Frontal cortex (tissue), 4 donors: ENCODE measurements around the gene NEDD4L. TPM values are rescaled to one million over a fixed set of nuclear protein-coding genes. Genes with fewer than 3 reads are reported as not detected.
"Not testable (repeated sequence)": the region's sequence is repeated elsewhere in the genome, so short reads cannot be mapped to it uniquely, and the experiment has no call there.

ENCODE experiments used
- DNase-seq, 2 donors: peaks; one replicate each; pipeline ENCODE4 v3.0.0; 2012; ENCODE audit warnings: low spot score in 2 of 2
- FAIRE-seq: peaks from 2 replicates; lab custom pipeline; 2012; peaks lifted over from hg19 to GRCh38; lab: Jason Lieb, UNC
- total RNA-seq: library from RNA; depleted of rRNA; stranded (reverse); fragments of >200 nt; gene quantifications from one replicate; pipeline ENCODE4 v1.2.3, GENCODE V29; 2014
- donor health status: control.
- donor health status: control.
- donor health status: control.

NEDD4L gene
- total RNA-seq, 1 donor from 2014 or later = 108 TPM

DNA sequence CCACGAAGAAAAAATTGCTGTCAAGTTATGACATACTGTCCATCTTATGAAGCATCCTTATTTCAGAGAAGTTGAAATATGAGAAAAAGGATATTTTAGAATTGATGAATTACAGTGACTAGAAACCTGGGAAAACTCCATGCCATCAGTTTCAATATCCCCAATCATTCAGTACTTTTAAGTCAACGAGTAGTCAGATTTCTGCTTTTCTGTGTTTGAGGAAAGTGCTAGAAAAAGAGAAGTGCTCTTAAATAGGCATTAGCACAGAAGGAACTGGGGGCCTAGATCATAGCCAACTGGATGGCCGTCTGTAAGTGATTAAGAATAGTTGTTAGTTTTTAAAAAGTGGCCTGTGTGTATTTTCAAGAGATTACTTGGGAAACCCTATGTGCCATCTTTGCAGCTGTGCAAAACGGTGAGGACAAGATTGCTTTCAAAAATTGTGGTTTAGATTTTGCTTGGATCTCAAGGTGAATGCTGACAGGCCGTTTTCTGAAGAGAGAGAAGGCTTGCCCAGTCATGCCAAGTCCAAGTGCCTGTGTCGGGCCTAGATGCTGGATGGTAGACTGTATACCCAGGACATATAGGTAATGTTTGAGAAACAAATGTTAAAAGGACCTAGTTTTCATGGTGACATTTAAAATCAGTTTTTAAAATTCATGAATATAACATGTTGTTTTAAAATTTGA lies 5.1 kb downstream of the NEDD4L start:
- FAIRE-seq (no peak), DNase-seq (no peak)

DNA sequence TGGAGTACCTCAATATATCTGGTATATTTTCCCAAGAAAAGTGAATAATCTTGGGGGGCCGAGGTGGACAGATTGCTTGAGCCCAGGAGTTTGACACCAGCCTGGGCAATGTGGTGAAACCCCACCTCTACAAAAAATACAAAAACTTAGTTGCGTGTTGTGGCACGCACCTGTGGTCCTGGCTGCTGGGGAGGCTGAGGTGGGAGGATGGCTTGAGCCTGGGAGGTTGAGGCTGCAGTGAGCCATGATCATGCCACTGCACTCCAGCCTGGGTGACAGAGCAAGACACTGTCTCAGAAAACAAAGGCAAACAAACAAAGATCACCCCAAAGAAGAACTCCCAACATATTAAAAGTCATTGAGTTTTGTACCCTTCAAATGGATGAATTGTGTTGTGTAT lies 6.9 kb downstream of the NEDD4L start:
- DNase-seq, FAIRE-seq: not testable (repeated sequence)

DNA sequence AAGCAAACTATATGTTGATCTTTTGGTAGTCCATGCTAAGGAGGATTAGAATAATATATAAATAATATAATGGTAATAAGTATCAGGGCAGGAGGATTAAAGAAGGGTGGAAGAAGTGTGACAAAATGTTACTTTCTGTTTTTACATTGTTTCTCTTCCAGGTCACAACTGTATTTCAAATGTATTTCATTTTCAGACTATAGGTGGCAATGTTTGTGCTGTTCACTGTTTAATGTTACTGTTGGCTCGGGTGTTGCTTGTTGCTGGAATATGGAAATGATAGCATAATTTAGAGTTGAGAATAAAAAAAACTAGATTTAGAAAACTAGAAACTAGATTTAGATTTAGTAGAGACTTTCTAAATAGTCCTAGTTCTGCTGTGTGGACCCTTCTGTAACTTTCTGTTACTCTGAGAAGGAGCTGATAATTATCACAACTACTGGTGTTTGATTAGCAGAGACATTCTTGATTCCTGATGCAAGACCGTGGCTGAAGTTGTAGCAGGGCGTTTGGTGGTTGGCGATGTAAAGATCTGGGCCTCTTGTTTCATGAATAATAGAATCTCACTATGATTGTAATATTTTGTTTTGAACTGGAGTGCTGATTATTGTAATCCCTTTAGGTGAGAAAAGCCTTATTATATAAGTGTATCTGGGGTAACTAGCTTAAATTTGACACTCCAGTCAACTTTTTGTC lies 7.9 kb downstream of the NEDD4L start:
- DNase-seq (no peak), FAIRE-seq (no peak)

DNA sequence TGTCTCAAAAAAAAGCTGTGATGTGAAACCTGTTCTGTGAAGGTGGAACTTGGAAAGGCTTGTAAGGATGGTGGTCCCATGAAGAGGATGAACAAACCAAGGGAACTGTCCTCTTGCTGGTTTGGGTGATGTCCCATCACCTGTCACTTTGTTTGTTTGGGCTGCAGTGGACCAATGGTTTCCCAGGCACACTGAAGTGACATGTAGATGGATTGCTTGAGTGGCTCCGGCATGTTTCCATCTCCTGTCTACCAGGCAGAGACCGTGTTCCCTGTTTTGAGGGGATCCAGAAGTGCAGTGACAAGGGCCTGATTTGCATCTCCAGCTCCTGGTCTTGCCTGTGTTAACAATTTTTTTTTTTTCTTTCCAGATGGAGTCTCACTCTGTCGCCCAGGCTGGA lies 8.9 kb downstream of the NEDD4L start:
- DNase-seq = no peak
- no peak for FAIRE-seq

DNA sequence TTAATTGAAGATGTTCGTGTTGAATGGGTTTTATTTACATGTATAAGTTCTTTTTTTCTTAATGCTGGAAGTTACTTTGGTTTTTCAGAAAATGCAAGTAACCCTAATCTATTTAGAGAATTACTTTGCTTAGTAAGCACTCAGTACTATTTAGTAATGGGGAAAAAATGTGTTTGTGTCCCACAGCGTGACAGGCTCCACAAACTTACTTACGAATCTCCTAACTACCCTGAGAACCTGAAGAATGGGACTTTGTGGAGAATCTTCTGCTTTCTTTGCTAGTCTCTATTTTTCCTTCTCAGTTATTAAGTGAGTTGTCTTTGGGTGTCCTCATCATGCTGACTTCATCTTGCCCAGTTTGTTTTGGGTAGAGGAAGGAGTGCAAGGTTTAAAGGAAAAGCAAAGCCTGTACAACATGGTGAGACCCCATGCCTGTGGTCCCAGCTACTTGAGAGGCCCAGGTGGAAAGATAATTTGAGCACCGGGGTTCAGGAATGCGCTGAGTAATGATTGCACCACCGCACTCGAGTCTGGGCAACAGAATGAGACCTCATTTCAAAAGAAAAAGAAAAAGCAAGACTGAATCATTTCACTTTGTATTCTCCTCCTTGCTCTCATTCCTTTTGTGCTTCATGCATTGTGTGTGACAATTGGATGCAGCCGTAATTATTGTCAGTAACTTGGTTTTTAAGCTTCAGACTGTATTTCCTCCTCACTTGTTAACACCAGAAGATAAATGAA lies 10.2 kb downstream of the NEDD4L start:
- DNase-seq = no peak

DNA sequence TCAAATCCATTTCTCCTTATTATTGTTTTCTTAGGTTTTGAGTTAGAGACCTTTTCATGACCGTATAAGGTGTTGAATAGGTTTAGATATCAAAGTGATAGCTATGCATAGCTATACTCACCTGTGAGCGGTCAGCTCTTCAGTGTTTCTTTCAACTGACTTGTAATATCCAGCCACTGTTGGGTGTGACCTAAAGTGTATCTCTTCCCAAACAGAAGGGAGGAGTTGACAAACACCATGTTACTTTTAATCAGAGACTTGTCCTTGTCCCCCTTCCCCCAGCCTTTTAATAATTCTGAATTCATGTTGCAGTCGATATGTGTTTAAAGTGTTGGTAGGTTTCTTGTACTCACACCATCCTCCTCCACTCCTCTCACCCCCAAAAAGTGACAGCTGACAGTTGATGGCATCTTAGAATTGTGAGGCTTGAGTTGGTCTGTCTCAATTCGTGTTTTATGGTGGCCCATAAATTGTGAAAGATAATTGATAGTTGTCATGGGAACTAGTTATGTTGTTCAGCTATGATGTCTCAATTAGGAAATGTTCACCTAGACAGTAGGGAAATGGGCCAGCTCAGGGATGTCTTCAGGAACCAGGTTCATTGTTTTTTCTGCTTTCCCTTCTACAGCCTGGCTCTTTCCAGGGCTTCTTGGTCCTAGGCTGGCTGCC lies 12.0 kb downstream of the NEDD4L start:
- FAIRE-seq (no peak), DNase-seq (no peak)

More for the DNA sequence above, 10.2 kb downstream of the NEDD4L start:
- FAIRE-seq = no peak

DNA sequence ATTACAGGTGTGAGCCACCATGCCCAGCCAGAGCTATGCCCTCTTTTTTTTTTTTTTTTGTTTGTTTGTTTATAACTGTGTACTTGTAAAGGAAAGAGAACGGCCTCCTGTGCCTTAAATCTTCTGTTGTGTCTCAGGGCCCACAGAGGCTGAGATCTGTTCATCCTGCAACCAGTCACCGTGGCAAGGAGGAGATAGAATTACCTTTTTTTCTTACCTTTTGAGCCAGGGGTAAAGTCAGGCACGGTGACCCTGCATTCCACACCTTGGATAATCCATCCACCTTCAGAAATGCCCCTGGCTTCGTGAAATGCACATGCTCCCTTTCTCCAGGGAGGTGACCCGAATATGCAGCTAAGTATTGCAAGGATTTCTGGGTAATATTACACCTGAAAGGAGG lies 12.8 kb downstream of the NEDD4L start:
- FAIRE-seq (no peak), DNase-seq (no peak)

DNA sequence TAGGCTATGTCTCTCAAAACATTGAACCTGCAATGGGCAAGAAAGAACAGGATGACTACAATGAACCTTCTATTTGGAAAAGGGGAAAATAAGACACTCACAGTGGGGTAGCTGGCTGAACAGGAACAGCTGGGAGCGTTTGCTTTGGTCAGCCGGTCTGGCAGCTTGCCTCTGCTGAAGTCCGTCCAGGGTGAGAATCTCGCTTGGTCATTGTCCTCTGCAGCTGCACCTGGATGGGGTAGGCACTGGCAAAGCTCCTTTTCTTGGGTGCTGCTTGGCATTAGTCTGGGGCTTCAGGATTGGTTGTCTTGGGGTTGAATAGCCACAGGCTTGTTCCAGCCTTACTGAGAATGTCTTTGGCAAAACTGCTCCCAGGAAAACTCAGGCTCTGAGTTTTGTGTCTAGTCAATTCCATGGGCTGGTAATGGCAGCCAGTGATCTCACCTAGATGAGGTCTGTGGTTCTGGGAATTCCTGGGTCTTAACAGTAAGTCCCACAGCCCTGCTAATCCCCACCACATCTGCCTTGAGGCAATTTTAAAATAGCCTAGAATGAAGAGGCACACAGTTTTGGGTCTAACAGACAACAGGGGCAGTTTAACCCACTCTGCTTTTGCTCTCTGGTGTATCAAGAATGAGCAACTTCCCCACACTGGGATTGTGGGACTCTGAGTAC lies 13.4 kb downstream of the NEDD4L start:
- FAIRE-seq (no peak), DNase-seq (no peak)

DNA sequence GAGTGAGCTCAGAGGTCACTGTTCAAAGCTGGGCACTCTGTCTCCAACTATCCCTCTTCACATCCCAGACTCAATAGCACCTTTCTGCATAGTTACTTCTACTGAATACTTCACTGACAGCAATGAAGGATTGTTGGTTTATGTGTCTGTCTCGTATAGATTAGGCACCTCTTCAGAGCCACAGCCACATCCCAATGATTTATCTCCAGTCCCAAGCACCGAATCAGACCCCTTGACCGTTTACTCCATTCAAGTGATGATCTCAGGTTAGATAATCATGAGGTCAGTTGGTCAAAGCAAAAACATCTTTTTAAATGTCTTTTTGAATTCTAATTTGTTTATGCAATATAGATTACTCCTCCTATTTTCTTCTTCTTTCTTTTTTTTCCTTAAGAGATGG lies 14.7 kb downstream of the NEDD4L start:
- no peak for DNase-seq
- no peak for FAIRE-seq

DNA sequence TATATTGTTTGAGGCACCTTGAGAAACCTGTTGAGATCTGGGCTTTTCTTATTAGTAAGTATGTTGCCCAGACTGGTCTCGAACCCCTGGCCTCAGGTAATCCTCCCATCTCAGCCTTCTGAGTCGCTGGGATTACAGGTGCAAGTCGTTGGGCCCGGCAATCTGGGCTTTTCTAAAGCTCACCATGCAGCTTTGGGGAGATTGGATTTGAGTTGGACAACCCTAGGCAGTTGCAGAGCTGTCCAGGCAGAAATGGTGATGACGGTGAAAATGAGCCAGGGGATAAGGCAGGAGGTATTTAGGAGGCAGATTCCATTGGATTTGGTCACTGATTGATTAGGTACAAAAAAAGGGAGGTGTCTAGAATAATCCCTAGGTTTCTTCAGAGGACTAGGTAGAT lies 16.2 kb downstream of the NEDD4L start:
- no peak for FAIRE-seq
- DNase-seq = no peak

DNA sequence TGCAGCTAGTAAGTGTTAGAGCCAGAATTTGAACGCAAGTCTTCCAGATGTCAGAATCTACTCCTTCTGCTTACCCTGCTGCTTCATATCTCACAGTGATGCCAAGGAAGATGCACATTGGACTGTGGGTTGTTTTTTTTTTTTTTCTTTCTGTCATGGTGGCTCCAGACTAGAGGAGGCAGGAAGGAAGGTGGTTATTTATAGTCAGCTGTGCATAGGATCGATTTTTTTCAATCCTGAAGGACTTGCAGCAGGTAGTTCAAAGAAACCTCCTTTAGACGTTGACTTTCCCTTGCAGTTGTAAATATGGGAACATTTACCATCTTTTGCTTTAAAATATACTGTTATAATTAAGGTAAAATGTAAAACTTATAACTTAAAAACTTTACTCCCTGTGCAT lies 17.3 kb downstream of the NEDD4L start:
- FAIRE-seq = no peak
- DNase-seq = no peak

DNA sequence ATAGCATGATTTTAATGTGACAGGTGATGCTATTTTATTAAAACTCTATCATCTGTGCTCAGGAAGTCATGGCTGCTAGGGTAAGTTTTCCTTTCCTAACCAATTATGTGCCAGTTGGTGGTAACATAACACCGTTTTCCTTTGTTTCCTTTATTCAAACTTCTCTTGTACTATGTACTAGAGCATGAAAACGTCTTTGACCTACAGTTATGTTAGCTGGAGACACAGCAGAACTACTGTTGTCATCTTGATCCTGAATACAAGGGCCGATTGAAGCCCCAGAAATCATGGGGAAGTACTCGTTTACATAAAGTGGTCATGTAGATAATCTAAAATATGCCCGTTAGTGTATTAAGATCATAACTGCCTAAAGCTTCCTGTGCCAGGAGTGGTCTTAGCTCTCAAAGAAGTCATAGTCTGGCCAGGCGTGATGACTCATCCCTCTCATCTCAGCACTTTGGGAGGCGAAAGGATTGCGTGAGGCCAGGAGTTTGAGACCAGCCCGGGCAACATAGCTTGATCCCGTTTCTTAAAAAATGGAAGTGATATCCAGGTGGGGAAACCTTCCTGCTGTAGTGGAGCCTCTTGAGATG lies 20.5 kb downstream of the NEDD4L start:
- DNase-seq (no peak), FAIRE-seq (no peak)

DNA sequence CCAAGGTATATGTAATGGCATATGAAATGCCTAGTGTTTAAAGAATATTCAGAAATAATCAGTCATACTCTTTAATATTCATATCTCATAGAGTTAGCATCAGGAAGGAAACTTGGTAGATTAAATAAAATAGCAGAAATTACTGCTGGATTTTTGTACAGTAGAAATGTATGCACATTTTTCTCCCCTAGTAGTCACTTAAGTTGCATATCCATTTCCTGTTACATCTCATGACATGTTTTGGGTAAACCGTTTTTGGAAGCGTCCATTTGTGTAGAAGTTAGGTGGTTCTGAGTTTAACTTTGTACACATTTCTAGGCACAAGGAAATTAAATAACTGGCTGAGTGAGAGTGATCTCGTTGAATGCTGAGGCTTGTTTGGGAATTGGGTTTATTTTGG lies 21.9 kb downstream of the NEDD4L start:
- no peak for DNase-seq
- FAIRE-seq = no peak

DNA sequence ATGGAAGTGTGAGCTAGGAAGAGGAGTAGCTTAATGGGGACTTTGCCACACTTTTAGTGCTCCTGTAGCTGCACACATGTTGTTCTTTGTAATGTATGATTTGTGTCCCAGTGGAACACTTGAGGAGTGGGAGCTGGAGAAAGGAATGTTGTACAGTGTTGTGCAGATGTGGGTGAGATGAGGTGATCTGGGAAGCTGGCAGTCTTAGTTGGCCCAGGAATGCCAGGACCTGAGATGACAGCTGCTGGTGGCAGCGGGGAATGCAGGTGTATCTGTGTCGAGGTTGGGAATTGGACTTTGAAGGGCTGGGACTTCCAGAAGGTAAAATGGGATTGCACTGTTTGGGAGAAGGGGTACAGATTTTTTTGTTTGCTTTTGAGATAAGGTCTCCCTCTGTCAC lies 23.6 kb downstream of the NEDD4L start:
- DNase-seq (no peak), FAIRE-seq (no peak)

DNA sequence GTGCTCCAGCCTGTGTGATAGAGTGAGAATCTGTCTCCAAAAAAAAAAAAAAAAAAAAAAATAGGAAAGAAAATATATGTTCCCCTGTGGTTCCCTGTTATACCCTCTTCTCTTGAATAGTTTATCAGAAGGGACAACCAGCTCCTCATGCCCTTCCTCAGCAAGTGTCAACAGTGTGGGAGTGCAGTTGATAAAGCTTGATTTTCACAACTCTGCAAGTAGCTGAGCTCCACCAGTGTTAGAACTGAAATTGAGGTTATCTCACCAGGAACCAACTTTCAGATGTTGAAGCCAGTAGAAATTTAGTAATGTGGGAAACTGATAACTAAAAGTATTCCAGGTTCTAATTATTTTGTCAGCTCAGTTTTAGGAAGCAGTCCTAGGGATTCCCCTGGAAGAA lies 25.1 kb downstream of the NEDD4L start:
- DNase-seq (no peak), FAIRE-seq (no peak)

DNA sequence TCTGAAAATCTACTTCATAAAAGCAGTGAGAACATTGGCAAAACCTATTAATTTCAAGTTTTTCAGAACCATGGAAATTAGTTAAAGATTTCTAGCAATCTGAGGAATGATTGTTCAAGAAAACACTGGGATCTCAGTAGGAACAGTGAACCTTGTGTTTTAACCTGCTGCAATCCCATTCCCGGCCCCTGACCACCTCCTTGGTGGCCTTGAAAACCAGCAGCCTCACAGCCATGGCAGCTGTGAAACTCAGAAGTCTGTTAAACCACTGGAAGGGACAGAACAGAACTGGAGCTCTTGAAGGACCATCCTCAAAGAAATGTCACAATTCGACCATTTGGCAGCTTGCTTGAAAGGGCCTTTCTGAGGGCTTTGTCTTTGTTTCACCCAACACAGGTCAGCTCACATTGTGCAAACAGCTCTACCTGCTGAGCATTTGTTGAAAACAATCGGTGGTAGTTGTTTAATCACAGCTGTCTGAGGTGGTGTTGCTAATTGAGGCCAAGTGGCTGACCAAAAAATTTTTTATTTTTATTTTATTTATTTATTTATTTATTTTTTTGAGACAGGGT lies 25.8 kb downstream of the NEDD4L start:
- FAIRE-seq (no peak), DNase-seq (no peak)

DNA sequence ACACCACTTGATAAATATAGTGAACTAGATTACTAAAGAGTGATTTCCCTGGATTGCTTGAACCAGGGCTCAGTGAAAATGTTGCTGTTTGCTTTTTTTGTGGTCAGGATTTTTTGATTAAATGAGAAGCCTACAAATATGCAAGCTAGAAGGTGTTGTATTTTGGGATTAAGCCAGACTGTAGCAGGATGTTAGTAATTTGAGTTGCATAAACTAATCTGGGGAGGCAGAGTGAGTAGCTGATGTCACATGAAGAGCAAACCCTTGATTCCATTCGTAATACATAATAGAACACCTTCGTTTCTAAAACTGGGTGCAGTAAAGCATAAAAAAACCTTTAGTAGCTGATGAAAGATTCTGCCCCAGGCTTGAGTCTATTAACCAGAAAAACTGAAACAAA lies 32.0 kb downstream of the NEDD4L start:
- no peak for FAIRE-seq
- no peak for DNase-seq

DNA sequence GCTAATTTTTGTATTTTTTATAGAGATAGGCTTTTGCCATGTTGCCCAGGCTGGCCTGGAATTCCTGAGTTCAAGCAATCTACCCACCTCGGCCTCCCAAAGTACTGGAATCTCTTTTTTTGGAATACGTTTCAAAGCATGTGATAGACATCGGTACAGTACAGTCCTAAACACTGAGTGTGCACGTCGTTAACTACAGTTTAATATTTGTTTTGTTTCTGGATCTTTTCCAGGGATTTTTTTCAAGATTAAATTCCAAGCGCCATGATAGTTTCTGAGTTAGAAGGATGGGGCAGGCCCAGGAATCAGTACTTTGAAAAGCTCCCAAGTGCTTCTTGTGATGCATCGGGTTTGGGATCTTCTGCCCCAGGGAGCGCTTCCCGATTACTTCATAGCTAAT lies 33.3 kb downstream of the NEDD4L start:
- no peak for FAIRE-seq
- DNase-seq = no peak

DNA sequence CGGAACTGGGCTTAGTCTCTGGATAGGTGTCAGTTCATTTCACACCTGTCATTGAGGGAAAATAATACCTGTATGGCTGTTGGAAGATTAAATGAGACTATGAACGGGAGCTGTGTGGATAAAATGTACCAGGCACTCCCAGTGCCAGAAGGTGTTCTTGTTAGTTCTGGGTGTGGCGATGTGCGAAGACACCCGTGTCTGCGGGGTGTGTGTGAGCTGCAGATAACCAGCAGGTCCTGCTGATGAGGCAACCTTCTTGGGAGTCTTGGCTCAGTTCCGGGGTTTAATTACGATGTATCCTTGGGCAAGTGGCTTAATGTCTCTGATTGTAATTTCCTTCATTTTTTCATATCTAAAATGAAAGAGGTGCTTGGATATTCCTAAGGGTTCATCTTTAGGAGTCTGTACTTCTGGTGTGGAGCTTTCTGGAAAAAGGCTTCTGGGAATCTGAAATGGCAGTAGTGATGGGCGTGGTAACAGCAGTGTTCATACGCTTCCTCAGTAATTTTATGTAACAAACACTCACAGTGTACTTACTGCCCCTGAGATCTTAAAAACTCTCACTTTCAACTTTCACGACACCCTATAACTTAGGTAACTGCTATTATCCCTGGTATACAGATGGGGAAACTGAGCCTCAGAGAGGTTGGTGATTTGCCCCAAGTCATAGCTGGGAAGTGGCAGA lies 35.0 kb downstream of the NEDD4L start:
- FAIRE-seq = no peak

More for the DNA sequence above, 35.0 kb downstream of the NEDD4L start:
- no peak for DNase-seq
